ENCODE measurements around the gene COPG2. TPM values are rescaled to one million over a fixed set of nuclear protein-coding genes. Genes with fewer than 3 reads are reported as not detected.
"Not testable (repeated sequence)": the region's sequence is repeated elsewhere in the genome, so short reads cannot be mapped to it uniquely, and the experiment has no call there.

The COPG2 gene
- total RNA-seq, 1 experiment from 2014 or later: 17.6 TPM

DNA sequence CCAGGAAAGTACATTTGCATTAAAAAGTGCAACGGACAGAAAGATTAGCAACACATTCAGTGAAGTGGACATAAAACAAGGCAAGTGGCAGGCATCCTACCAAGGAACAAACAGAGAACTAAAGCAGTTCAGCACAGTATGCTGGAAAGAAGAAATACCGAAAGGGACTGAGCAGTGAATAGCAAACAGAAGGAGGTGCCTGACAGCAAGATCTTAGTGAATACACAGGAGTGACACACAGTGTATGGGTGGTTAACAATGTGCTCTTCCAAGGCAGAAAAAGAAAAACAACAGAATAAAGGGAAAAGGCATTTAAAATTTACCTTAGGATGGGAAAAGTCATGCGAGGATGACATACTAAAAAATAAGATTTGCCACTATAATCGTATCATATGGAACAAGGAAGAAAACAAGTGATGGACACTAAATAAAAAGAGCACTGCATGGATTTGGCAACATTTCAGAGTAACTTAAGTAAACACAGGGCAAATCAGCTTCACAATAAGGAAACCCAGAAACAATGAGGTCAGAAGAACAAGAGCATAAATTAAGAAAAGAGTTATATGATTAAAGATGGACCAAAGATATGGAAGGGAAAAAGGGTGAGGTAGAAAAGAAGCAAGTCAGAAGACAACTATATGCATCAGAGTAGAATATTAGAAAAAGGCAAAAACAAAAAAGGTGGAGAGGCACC lies 147.1 kb downstream of the COPG2 start:
- Histone ChIP-seq H3K9me3 (ENCODE audit: low read depth, low read length, poor library complexity, severe bottlenecking) (no peaks in the 10 kb centered on the region), H3K27me3 (replicated peaks; ENCODE audit: insufficient read depth, low read depth, low read length, poor library complexity) (no peaks in the 10 kb centered on the region), H3K4me1 (ENCODE audit: insufficient read depth, low read length, poor library complexity, severe bottlenecking) (no peaks in the 10 kb centered on the region), H3K4me3 (ENCODE audit: low read depth, low read length, poor library complexity, severe bottlenecking) (no peak overlapping the region), H3K27ac (ENCODE audit: low read depth, low read length, poor library complexity, severe bottlenecking) (no peak overlapping the region), H3K36me3 (ENCODE audit: insufficient read depth, low read length, poor library complexity, severe bottlenecking) (no peaks in the 10 kb centered on the region)
- no TSS peak for BruUV-seq (replicated peaks)
- ChIA-PET CTCF (no interaction called here), POLR2A (ENCODE audit: low non-redundant PET) (no interaction called here)
- no peak for DNase-seq (ENCODE audit: low spot score)
- intact Hi-C loops (cut with micrococcal nuclease; ENCODE audit: unreplicated experiment): no loop called here
- no peak for TF ChIP-seq EZH2 (IDR thresholded peaks at IDR 0.05; ENCODE audit: borderline replicate concordance, low read depth, low read length, poor library complexity, severe bottlenecking)
- TF ChIP-seq, protein P1, sequence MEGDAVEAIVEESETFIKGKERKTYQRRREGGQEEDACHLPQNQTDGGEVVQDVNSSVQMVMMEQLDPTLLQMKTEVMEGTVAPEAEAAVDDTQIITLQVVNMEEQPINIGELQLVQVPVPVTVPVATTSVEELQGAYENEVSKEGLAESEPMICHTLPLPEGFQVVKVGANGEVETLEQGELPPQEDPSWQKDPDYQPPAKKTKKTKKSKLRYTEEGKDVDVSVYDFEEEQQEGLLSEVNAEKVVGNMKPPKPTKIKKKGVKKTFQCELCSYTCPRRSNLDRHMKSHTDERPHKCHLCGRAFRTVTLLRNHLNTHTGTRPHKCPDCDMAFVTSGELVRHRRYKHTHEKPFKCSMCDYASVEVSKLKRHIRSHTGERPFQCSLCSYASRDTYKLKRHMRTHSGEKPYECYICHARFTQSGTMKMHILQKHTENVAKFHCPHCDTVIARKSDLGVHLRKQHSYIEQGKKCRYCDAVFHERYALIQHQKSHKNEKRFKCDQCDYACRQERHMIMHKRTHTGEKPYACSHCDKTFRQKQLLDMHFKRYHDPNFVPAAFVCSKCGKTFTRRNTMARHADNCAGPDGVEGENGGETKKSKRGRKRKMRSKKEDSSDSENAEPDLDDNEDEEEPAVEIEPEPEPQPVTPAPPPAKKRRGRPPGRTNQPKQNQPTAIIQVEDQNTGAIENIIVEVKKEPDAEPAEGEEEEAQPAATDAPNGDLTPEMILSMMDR (conservative IDR thresholded peaks at IDR 0.05; ENCODE audit: low read depth, low read length): no peak

DNA sequence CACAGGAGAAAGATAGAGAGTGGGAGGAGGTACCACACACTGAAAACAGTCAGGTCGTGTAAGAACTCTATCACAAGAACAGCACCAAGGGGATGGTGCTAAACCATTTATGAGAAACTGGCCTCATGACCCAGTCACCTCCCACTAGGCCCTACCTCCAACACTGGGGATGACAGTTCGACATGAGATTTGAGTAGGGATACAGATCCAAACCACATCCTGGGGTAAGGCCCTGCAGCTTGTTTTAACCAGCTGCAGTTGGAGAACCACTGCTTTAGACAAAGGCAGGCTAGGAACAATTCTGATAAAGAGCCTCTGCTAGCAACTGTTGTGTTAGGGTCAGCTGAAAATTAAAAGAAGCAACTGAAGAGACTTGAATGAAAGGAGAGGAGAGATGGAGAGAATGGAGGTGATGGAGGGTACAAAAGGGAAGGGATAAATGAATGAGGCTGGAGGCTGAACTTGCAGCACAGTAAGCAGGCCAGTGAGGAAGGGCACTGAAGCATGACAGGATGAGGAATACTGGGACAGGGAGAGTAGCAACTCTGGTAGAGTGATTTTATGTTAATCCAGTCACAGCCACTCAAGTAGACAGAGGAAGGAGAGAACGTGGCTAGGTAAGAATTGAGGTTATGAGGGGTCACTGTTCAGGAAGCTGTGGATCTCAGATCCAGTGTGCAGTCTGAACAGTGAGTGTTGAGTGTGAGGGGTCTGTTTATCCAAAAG lies 153.1 kb downstream of the COPG2 start:
- H3K4me3 ChIP-seq (ENCODE audit: low read depth, low read length, poor library complexity, severe bottlenecking): no peak overlapping the region
- H3K36me3 ChIP-seq (ENCODE audit: insufficient read depth, low read length, poor library complexity, severe bottlenecking): no peaks in the 10 kb centered on the region
- intact Hi-C loops (cut with micrococcal nuclease; ENCODE audit: unreplicated experiment): no loop called here
- no peaks in the 10 kb centered on the region for H3K4me1 ChIP-seq (ENCODE audit: insufficient read depth, low read length, poor library complexity, severe bottlenecking)
- ChIA-PET CTCF (no interaction called here), POLR2A (ENCODE audit: low non-redundant PET) (no interaction called here)
- DNase-seq (ENCODE audit: low spot score): no peak
- H3K27ac ChIP-seq (ENCODE audit: low read depth, low read length, poor library complexity, severe bottlenecking): no peak overlapping the region
- TF ChIP-seq, protein P1 (conservative IDR thresholded peaks at IDR 0.05; ENCODE audit: low read depth, low read length): no peak
- TF ChIP-seq EZH2 (IDR thresholded peaks at IDR 0.05; ENCODE audit: borderline replicate concordance, low read depth, low read length, poor library complexity, severe bottlenecking): no peak
- H3K27me3 ChIP-seq (replicated peaks; ENCODE audit: insufficient read depth, low read depth, low read length, poor library complexity): no peaks in the 10 kb centered on the region
- BruUV-seq (replicated peaks): no TSS peak
- no peaks in the 10 kb centered on the region for H3K9me3 ChIP-seq (ENCODE audit: low read depth, low read length, poor library complexity, severe bottlenecking)

DNA sequence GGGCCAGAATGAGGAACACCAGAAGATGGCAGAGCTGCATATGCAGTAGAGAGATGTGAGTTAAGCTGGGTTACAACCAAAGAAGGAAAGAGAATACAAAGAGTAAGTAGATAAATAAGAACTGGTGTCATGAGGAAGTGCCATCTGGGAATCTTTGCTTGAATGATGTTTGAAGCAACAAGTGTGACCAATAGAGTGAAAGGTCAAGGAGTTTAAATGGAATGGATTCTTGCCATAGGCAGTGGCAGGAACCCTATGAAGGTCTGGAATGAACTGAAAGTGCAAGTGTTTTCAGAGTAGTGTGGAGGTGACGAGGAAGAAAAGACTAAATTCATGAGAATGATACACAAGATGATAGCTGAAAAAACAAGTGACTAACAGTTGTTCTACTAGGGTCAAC lies 155.1 kb downstream of the COPG2 start:
- H3K9me3 ChIP-seq (ENCODE audit: low read depth, low read length, poor library complexity, severe bottlenecking): no peaks in the 10 kb centered on the region
- no peaks in the 10 kb centered on the region for H3K4me1 ChIP-seq (ENCODE audit: insufficient read depth, low read length, poor library complexity, severe bottlenecking)
- POLR2A ChIA-PET (ENCODE audit: low non-redundant PET): no interaction called here
- CTCF ChIA-PET: no interaction called here
- no peaks in the 10 kb centered on the region for H3K27me3 ChIP-seq (replicated peaks; ENCODE audit: insufficient read depth, low read depth, low read length, poor library complexity)
- no peak overlapping the region for H3K27ac ChIP-seq (ENCODE audit: low read depth, low read length, poor library complexity, severe bottlenecking)
- no peak for DNase-seq (ENCODE audit: low spot score)
- intact Hi-C loops (cut with micrococcal nuclease; ENCODE audit: unreplicated experiment): no loop called here
- TF ChIP-seq, protein P1 (conservative IDR thresholded peaks at IDR 0.05; ENCODE audit: low read depth, low read length): no peak
- no peak for TF ChIP-seq EZH2 (IDR thresholded peaks at IDR 0.05; ENCODE audit: borderline replicate concordance, low read depth, low read length, poor library complexity, severe bottlenecking)
- no peak overlapping the region for H3K4me3 ChIP-seq (ENCODE audit: low read depth, low read length, poor library complexity, severe bottlenecking)
- BruUV-seq (replicated peaks): no TSS peak
- H3K36me3 ChIP-seq (ENCODE audit: insufficient read depth, low read length, poor library complexity, severe bottlenecking): no peaks in the 10 kb centered on the region

DNA sequence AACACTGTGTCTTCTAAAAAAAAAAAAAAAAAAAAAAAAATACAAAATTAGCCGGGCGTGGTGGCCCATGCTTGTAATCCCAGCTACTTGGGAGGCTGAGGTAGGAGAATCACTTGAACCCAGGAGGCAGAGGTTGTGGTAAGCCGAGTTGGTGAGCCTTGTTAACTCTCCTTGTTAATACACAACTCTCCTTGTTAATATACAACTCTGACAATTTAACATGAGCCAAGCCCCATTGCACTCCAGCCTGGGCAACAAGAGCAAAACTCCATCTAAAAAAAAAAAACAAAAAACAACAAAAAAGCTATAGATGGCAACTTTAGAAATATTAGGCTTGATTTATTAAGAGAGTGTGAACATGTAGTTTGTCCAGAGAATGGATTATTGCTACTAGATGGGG lies 156.5 kb downstream of the COPG2 start:
- DNase-seq (ENCODE audit: low spot score); CTCF ChIA-PET; BruUV-seq (replicated peaks); H3K27me3 ChIP-seq (replicated peaks; ENCODE audit: insufficient read depth, low read depth, low read length, poor library complexity); H3K36me3 ChIP-seq (ENCODE audit: insufficient read depth, low read length, poor library complexity, severe bottlenecking); H3K9me3 ChIP-seq (ENCODE audit: low read depth, low read length, poor library complexity, severe bottlenecking); H3K4me1 ChIP-seq (ENCODE audit: insufficient read depth, low read length, poor library complexity, severe bottlenecking); POLR2A ChIA-PET (ENCODE audit: low non-redundant PET); H3K4me3 ChIP-seq (ENCODE audit: low read depth, low read length, poor library complexity, severe bottlenecking); H3K27ac ChIP-seq (ENCODE audit: low read depth, low read length, poor library complexity, severe bottlenecking); intact Hi-C loops (cut with micrococcal nuclease; ENCODE audit: unreplicated experiment): not testable (repeated sequence)
